Measurements from ENCODE around the gene RALA. TPM values are rescaled to one million over a fixed set of nuclear protein-coding genes. Genes with fewer than 3 reads are reported as not detected.

RALA gene
- polyA plus RNA-seq, 1 experiment, result 59.2 TPM

DNA sequence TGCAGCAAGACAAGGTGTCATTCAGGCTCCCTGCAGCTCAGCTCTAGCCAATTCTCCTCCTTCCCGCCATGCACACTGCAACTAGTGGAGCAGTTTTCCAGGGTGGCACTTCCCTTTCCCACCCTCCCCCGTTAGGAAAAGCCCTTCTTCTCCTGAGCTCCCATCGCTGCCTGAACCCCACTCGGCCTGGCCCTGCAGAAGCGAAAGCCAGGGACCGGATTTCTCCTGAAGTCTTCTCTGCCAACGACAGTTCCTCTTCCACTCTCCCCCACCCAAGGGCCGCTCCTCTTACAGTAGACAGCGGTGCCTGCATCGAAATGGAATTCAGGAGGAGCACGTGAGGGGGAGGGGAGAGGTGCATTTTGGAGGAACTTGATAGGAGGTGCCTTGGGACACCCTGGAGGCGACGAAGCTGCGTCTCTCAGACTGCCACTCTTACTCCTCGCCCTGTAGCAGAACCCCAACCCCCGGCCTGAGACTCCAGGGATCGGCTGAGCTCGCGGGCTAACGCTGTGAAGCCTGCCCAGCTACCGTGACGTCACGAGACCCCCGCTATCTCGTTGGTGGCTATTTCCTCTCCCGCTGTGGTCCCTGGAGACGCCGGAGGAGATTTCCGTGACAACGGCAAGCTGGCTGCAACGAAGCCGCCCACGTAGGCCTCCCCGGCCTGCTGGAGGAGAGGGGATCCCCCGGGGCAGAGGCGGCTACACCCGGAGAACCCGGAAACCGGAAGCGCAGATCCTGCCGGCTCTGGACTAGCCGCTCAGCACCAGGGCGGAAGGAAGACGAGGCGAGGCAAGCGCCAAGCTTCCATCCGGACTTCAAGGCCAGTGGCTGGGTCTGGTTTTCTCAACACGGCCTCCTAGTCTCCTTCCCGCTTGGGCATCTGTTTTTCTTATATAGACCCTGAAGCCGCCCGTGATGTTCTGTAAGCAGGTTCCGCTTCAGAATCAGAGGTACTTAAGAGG is 109.7 kb downstream of the RALA start:
- TF ChIP-seq, protein P1, sequence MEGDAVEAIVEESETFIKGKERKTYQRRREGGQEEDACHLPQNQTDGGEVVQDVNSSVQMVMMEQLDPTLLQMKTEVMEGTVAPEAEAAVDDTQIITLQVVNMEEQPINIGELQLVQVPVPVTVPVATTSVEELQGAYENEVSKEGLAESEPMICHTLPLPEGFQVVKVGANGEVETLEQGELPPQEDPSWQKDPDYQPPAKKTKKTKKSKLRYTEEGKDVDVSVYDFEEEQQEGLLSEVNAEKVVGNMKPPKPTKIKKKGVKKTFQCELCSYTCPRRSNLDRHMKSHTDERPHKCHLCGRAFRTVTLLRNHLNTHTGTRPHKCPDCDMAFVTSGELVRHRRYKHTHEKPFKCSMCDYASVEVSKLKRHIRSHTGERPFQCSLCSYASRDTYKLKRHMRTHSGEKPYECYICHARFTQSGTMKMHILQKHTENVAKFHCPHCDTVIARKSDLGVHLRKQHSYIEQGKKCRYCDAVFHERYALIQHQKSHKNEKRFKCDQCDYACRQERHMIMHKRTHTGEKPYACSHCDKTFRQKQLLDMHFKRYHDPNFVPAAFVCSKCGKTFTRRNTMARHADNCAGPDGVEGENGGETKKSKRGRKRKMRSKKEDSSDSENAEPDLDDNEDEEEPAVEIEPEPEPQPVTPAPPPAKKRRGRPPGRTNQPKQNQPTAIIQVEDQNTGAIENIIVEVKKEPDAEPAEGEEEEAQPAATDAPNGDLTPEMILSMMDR (IDR thresholded peaks at IDR 0.05; ENCODE audit: low read depth, low read length), result no peak
- POLR2A ChIA-PET, result interaction anchor here (0.9 to 2.0 kb wide), 7 partner anchors 13 to 124 kb away, joined by 3 to 19 read pairs (median 4); partner anchors contain the start of gene RALA
- DNase-seq (ENCODE audit: low read depth, low spot score), result peak; percentile 94

DNA sequence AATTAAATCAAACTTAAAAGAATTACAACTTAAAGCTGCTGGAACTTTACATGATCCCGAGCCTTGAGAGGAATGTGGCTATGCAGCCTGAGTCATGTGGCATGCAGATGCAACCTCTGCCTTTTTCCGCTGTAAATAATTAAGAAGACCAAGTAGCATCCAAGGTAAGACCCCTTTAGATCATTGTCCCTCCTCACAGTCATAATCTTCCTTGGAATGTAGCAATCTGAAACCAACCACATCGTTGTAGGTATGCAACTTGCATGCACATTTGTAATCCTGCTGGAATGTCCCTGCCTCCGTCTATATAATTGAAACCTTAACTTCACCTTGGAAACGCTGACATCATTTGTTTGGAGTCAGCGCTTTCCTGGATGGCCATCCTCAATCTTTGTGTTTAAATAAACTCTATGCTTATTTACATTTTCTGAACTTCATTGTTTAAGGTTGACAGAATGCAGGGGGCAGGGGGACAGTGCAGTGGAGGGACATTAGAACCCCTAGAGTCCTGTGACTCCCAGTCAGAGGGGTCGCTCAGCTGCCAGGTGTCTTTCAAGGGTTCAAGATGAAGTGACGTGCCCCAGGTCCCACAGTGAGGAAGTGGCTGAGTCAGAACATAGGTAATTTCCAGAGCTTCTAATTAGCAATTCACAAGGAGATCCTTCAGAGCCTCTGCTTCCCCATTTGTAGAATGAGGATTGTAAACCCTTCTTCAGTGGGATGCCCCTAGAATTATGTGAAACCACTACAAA is 110.7 kb downstream of the RALA start:
- Histone ChIP-seq H3K27ac (ENCODE audit: low read depth, low read length) (peak overlapping the region; percentile 100), H3K27me3 (ENCODE audit: control insufficient read depth, insufficient read depth, low read length) (no peaks in the 10 kb centered on the region), H3K4me3 (ENCODE audit: low read depth, low read length) (peak overlapping the region; percentile 68), H3K9me3 (ENCODE audit: control insufficient read depth, insufficient read depth, low read length) (no peaks in the 10 kb centered on the region)
- CTCF ChIA-PET, result interaction anchor here (1.0 to 5.1 kb wide), 3 partner anchors 9 to 153 kb away, joined by 3 to 52 read pairs (median 35); no protein-coding TSS in a partner anchor
- DNase-seq (ENCODE audit: low read depth, low spot score), result peak; percentile 85
- TF ChIP-seq, protein P1 (IDR thresholded peaks at IDR 0.05; ENCODE audit: low read depth, low read length), result no peak
- POLR2A ChIA-PET, result interaction anchor here (0.9 to 2.0 kb wide), 5 partner anchors 12 to 112 kb away, joined by 3 to 19 read pairs (median 4); partner anchors contain the start of gene RALA

More for the DNA sequence above, 109.7 kb downstream of the RALA start:
- Histone ChIP-seq H3K4me3 (ENCODE audit: low read depth, low read length) (peak overlapping the region; percentile 68), H3K27ac (ENCODE audit: low read depth, low read length) (peak overlapping the region; percentile 100), H3K9me3 (ENCODE audit: control insufficient read depth, insufficient read depth, low read length) (no peaks in the 10 kb centered on the region), H3K27me3 (ENCODE audit: control insufficient read depth, insufficient read depth, low read length) (no peaks in the 10 kb centered on the region)
- CTCF ChIA-PET, result interaction anchor here (0.5 to 5.1 kb wide), 4 partner anchors 13 to 152 kb away, joined by 3 to 52 read pairs (median 19); no protein-coding TSS in a partner anchor

DNA sequence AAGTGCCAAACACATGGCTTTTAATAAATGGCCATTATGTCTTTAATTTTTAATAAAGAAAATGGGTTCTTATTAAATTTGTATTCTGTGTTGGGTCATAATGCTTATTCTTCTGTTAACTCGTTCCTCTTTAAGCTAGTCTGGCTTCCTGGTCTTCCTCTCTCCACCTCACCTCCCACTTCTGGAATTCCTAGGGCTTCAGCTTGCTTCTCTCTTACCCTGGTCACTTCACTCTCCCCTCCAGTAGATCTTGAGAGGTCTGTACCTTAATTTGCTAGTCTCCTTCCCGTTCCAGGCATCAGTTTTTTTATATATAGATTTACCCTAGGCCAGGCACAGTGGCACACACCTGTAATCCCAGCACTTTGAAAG is 111.2 kb downstream of the RALA start:
- ChIA-PET POLR2A (interaction anchor here (1.4 kb wide), 1 partner anchor 16 kb away, joined by 3 read pairs; no protein-coding TSS in a partner anchor), CTCF (interaction anchor here (1.0 to 5.1 kb wide), 3 partner anchors 8 to 154 kb away, joined by 3 to 52 read pairs (median 35); no protein-coding TSS in a partner anchor)
- H3K4me3 ChIP-seq (ENCODE audit: low read depth, low read length), result peak overlapping the region; percentile 68
- H3K27me3 ChIP-seq (ENCODE audit: control insufficient read depth, insufficient read depth, low read length), result no peaks in the 10 kb centered on the region
- no peak for DNase-seq (ENCODE audit: low read depth, low spot score)
- H3K27ac ChIP-seq (ENCODE audit: low read depth, low read length), result peak overlapping the region; percentile 100
- H3K9me3 ChIP-seq (ENCODE audit: control insufficient read depth, insufficient read depth, low read length), result no peaks in the 10 kb centered on the region
- TF ChIP-seq, protein P1 (IDR thresholded peaks at IDR 0.05; ENCODE audit: low read depth, low read length), result no peak

DNA sequence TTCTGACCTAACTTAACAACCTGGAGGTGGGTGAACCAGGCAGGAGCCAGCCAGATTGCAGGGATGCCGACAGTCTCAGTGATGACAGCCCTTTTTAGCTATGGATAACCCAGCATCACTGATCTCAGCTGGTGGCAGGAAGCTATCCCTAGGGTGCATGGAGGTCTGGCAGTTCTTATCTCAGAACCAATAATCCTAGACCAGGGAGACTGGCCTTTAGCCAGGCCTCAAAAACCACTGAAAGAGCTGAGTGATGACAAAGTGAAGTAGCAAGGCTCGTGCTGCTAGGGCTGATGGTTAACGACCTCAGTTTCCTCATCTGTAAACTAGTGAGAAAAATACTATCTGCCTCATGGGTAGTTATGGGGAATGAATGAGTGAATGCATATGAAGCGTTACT is 112.5 kb downstream of the RALA start:
- no peaks in the 10 kb centered on the region for H3K27me3 ChIP-seq (ENCODE audit: control insufficient read depth, insufficient read depth, low read length)
- H3K4me3 ChIP-seq (ENCODE audit: low read depth, low read length), result peak overlapping the region; percentile 31; the same call in 1 of the 2 replicates
- no peaks in the 10 kb centered on the region for H3K9me3 ChIP-seq (ENCODE audit: control insufficient read depth, insufficient read depth, low read length)
- TF ChIP-seq, protein P1 (IDR thresholded peaks at IDR 0.05; ENCODE audit: low read depth, low read length), result no peak
- ChIA-PET POLR2A (no interaction called here), CTCF (interaction anchor here (0.6 to 5.1 kb wide), 4 partner anchors 10 to 155 kb away, joined by 3 to 52 read pairs (median 20); no protein-coding TSS in a partner anchor)
- DNase-seq (ENCODE audit: low read depth, low spot score), result no peak
- no peak overlapping the region for H3K27ac ChIP-seq (ENCODE audit: low read depth, low read length)
